ENCODE data around the gene MYOCD. TPM values are rescaled to one million over a fixed set of nuclear protein-coding genes. Genes with fewer than 3 reads are reported as not detected.

The MYOCD gene
- total and polyA plus RNA-seq, 2 of the 13 experiments (the other 11 are each of a cell fraction or from before 2014, with no cell fraction given), result not detected

- ChIA-PET POLR2A (no interaction called here), CTCF (ENCODE audit: low intra/inter-chr PET ratio, low total read pairs) (no interaction called here)
- Histone ChIP-seq H3K79me2 (ENCODE audit: insufficient read depth, low read length) (no peaks in the 10 kb centered on the region), H3K9me3 (ENCODE audit: low read length) (no peaks in the 10 kb centered on the region), H3K36me3 (replicated peaks in 1 of 2; ENCODE audit: control insufficient read depth in 1 of 2, insufficient read depth in 2 of 2, low read length in 2 of 2) (no peaks in the 10 kb centered on the region), H3K4me3 (replicated peaks in 1 of 3; ENCODE audit: insufficient read depth in 1 of 3, low read depth in 2 of 3, low read length in 3 of 3) (no peak overlapping the region), H3K9ac (ENCODE audit: insufficient read depth, low read depth, low read length) (no peak overlapping the region), H3K27me3 (ENCODE audit: control insufficient read depth in 1 of 2, insufficient read depth in 2 of 2, low read length in 2 of 2) (no peaks in the 10 kb centered on the region), H3K4me2 (ENCODE audit: low read depth, low read length) (no peak overlapping the region), H3K27ac (ENCODE audit: extremely low read length, insufficient read depth, low read length) (no peak overlapping the region), H4K20me1 (ENCODE audit: insufficient read depth, low read length) (no peaks in the 10 kb centered on the region), H3K4me1 (ENCODE audit: insufficient read depth, low read length) (no peaks in the 10 kb centered on the region), H2AFZ (ENCODE audit: low read length) (no peak overlapping the region)
- TF ChIP-seq KAT8 (CRISPR knock-in tag; IDR thresholded peaks at IDR 0.05), result no peak
- no peak for TF ChIP-seq ZSCAN12 (CRISPR knock-in tag; IDR thresholded peaks at IDR 0.05)
- TF ChIP-seq IRX3 (CRISPR knock-in tag; IDR thresholded peaks at IDR 0.05; ENCODE audit: borderline replicate concordance, low read depth), result no peak
- no peak for TF ChIP-seq PHF8 (CRISPR knock-in tag; IDR thresholded peaks at IDR 0.05)
- no peak for TF ChIP-seq DPF2 (CRISPR knock-in tag; IDR thresholded peaks at IDR 0.05; ENCODE audit: borderline replicate concordance, low read depth)
- TF ChIP-seq ZNF138 (CRISPR knock-in tag; IDR thresholded peaks at IDR 0.05; ENCODE audit: low read depth), result no peak
- no peak for TF ChIP-seq ZNF224 (CRISPR knock-in tag; IDR thresholded peaks at IDR 0.05)
- TF ChIP-seq RFX1 (IDR thresholded peaks at IDR 0.05), result no peak
- no peak for TF ChIP-seq ZNF383 (CRISPR knock-in tag; IDR thresholded peaks at IDR 0.05; ENCODE audit: borderline replicate concordance)
- TF ChIP-seq ZXDC (CRISPR knock-in tag; IDR thresholded peaks at IDR 0.05), result no peak
- TF ChIP-seq ZNF124 (CRISPR knock-in tag; IDR thresholded peaks at IDR 0.05), result no peak
- TF ChIP-seq ZBTB44 (CRISPR knock-in tag; IDR thresholded peaks at IDR 0.05), result no peak
- TF ChIP-seq IRF2 (CRISPR knock-in tag; IDR thresholded peaks at IDR 0.05), result no peak
- TF ChIP-seq MATR3 (CRISPR knock-in tag; IDR thresholded peaks at IDR 0.05), result no peak
- no peak for TF ChIP-seq REST (IDR thresholded peaks at IDR 0.05; ENCODE audit: borderline replicate concordance in 1 of 2, low read depth in 1 of 2, low read length in 2 of 2)
- no peak for TF ChIP-seq ZNF432 (CRISPR knock-in tag; IDR thresholded peaks at IDR 0.05; ENCODE audit: borderline replicate concordance)
- TF ChIP-seq TOPORS (CRISPR knock-in tag; IDR thresholded peaks at IDR 0.05), result no peak
- no peak for TF ChIP-seq MBD4 (IDR thresholded peaks at IDR 0.05; ENCODE audit: borderline replicate concordance, low read length)
- TF ChIP-seq SKI (IDR thresholded peaks at IDR 0.05; ENCODE audit: partially characterized antibody), result no peak
- no peak for TF ChIP-seq ZBTB20 (CRISPR knock-in tag; IDR thresholded peaks at IDR 0.05; ENCODE audit: borderline replicate concordance, low read depth)
- DNase-seq (ENCODE audit: low spot score), result no peak
- in situ Hi-C loops (cut with HindIII; ENCODE audit: extremely low pct_ligation_motif_present, low pct_unique_long_range_greater_than_20kb) (no loop called here), intact Hi-C loops (cut with micrococcal nuclease; ENCODE audit: unreplicated experiment) (no loop called here)
- WGBS (ENCODE audit: low lambda C conversion rate), result 52% methylated on average over 5 of the region's 5 CpGs
- no peak for FAIRE-seq
- no peak for ATAC-seq
- no TSS peak for BruUV-seq (replicated peaks)
These were observed 56.6 kb downstream of the MYOCD start for GRCh38 chr17:12722282-12722681.

Data from HepG2 (cell line).